Vagina (tissue), 2 donors: ENCODE data around the gene MEPE.

Experiments used
- CTCF ChIP-seq, 3 experiments: fragments of 450-650 bp in 2 of 3; fragments of 200-600 bp in 1 of 3; sonication (generic) in 1 of 3; IDR thresholded peaks; one replicate each; pipeline ENCODE4 v1.5.1; 2017 to 2019; ENCODE audit warnings: antibody characterized with exemption in 3 of 3, mild to moderate bottlenecking in 2 of 3, moderate library complexity in 2 of 3
- POLR2A ChIP-seq, 2 donors: fragments of 450-650 bp; IDR thresholded peaks; one replicate each; pipeline ENCODE4 v1.6.1; 2017; ENCODE audit warnings: antibody characterized with exemption in 2 of 2, mild to moderate bottlenecking in 2 of 2, moderate library complexity in 2 of 2
- POLR2AphosphoS5 ChIP-seq, 2 donors: sonication (generic); formaldehyde crosslinking; IDR thresholded peaks; one replicate each; pipeline ENCODE4 v1.9.0; 2017; ENCODE audit warnings: antibody characterized with exemption in 2 of 2, mild to moderate bottlenecking in 2 of 2, low read depth in 1 of 2; ENCODE audit not compliant: insufficient read depth in 1 of 2

- no peak for TF ChIP-seq CTCF (IDR thresholded peaks at IDR 0.05)
- no peak for TF ChIP-seq POLR2A (IDR thresholded peaks at IDR 0.05)
- TF ChIP-seq POLR2AphosphoS5 (IDR thresholded peaks at IDR 0.05; ENCODE audit: insufficient read depth in 1 of 2, low read depth in 1 of 2) = no peak
Measured at GRCh38 chr4:87824352-87824751, 8.4 kb upstream of the MEPE start.
